Hematopoietic multipotent progenitor cell treated with erythropoietin and hydrocortisone succinate and interleukin-3 and kit ligand, for 8 days (in vitro differentiated cells): ENCODE results near the gene APOA5.
"Not testable (repeated sequence)": the region's sequence is repeated elsewhere in the genome, so short reads cannot be mapped to it uniquely, and the experiment has no call there.

Experiments
- DNase-seq: peaks from one replicate; pipeline ENCODE4 v3.0.0-alpha.2; 2015

Gene APOA5, protein sequence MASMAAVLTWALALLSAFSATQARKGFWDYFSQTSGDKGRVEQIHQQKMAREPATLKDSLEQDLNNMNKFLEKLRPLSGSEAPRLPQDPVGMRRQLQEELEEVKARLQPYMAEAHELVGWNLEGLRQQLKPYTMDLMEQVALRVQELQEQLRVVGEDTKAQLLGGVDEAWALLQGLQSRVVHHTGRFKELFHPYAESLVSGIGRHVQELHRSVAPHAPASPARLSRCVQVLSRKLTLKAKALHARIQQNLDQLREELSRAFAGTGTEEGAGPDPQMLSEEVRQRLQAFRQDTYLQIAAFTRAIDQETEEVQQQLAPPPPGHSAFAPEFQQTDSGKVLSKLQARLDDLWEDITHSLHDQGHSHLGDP

DNA sequence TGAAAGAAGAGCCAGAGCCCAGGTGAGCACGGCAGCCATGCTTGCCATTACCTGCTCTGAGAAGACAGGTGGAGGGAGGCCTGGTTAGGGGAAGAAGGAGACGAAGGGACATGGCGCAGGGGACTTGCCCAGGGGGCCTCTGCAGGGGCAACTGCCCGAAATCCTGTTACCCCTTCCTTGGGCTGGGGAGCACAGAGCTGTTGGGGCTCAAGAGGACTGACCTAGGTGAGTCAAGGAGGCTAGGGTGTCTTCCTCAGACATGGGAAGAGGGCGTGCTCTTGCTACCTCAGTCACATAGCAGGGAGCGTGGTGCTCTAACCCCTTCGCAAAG, at the start of gene APOA5:
Gene APOA5 (minus strand): TSS at position 67 of the 331 bp plus-strand sequence. CDS start 19 bp downstream, at position 48.
- no peak for DNase-seq

DNA sequence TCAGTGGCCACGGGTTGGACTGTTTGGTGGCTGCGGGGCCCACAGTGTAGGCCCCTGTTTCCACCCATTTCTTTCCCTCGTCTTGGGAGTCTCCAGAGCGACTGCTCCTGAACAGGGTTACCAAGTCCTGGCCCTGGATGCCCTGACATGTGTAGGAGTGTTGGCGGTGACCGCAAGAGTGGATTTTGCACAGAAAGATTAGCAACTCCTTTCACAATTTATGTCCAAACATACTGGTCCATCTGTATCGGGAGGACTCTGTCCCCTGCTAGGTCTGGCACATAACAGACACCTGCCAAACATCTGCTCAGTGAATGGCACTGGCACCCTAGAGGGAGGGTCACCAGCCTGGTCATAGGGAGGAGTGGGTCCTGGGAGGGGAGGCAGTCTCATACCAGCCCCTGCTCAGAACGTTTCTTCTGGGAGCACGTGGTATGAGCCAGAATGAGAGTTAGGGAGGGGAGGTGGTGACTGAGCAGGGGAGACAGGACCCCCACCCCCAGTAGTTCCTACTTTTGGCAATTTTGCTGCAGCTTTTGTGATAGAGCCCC, 49.1 kb upstream of the APOA5 start:
- no peak for DNase-seq

DNA sequence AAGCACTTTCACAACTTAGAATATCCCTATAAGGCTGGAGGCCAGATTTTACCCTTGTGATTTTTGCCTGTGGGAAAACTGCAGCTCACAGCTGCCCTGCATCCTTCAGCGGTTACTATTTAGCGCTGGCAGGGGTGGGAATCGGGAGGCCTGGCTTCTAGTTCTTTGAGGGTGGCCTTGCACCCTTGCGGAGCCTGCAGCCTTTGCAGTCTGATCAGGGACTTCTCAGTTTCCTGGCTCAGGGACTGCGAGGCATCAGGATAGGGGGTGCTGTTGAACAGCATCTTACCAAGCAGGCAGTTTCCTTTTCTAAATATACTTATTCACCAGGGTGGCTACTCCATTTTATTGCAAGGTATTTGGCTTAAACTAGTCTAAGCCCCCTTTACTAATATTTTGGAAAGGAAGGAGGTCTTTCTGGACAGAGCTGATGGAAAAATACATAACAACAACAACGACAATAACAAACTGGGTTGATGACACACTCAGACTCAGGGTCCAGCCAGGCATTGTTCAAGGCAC, 48.6 kb upstream of the APOA5 start:
- no peak for DNase-seq

DNA sequence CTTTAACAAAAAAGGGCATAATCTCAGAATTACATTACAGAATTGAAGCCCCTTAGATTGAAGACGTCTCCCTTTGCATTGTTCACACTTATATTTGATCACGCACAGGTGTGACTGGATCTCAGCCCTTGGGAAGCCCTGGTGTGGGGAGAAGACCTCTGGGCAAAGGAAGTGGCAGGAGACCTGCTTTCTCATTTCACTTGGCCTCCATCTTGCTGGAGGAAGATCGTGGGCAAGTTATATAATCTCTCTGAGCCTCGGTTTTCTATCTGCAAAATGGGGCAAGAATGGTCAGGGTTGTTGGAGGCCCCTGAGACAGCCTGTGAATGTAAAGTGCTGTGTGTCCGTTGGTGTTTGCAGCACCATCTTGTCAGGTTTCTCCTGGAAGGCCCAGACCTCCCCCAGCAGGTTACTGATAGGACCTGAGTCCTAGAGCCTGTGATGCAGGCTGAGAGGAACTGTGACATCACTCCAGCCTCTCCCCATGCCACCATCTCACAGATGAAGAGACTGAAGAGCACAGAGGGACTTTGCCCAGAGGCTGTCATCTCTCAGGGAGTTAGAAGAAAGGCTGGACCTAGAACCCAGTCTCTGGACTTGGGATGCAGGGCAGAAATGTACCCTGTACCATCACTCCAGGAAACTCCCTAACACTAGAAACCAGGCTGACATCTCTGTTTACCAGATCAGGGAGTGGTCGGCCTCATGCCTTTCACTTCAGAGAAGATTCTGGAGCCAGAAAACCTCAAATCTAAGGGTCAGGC, 46.8 kb upstream of the APOA5 start:
- no peak for DNase-seq

DNA sequence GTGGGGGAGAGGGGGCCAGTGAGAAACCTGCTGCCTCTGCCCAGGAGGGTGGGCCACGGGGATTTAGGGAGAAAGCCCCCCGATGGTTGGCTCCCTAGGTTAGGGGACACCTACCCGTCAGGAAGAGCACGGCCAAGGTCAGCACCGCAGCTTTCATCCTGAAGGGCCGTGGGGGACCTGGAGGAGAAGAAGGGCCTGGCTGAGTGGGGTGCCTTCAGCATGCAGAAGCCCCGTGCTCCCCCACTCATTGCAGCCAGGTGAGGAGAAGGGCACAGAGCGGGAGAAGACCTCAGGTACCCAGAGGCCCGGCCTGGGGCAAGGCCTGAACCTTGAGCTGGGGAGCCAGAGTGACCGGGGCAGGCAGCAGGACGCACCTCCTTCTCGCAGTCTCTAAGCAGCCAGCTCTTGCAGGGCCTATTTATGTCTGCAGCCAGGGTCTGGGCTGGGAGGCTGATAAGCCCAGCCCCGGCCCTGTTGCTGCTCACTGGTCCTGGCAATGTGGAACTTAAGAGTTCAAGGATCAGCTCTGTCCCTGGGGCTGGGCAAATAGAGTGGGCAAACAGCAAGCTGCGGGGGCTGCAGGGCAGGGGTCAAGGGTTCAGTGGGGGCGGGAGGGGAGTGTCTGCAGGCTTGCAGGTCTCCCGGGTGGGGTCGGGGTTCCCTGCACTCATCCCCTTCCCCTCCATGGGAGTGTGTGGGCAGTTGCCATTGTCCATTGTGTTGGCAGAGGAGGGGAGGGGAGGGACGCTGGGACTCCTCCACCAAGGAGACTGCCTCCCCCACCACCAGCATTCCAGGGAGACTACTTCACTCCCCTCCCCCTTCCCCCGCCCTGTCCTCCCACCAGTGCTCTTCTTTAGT, 45.8 kb upstream of the APOA5 start, which contains the start of gene APOA1:
Gene APOA1 (minus strand): TSS at position 392 of the 861 bp plus-strand sequence. CDS start 235 bp downstream, at position 157.
- no peak for DNase-seq

DNA sequence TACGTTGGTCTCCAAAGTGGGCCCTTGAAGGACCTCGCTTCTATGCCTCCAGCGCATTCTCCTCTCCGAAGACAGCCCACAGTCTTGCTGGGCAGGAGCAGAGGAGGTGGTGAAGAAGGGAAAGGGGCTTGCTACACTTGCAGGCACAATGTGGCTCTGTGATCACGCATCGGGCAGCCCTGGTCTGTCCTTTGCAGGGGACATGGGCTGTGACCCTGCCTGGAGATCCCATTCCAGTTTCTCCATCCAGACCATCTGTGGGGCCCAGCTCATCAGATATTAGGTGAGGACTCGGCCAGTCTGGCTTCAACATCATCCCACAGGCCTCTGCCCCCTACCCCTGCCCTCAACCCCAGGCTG, 44.9 kb upstream of the APOA5 start:
- no peak for DNase-seq

DNA sequence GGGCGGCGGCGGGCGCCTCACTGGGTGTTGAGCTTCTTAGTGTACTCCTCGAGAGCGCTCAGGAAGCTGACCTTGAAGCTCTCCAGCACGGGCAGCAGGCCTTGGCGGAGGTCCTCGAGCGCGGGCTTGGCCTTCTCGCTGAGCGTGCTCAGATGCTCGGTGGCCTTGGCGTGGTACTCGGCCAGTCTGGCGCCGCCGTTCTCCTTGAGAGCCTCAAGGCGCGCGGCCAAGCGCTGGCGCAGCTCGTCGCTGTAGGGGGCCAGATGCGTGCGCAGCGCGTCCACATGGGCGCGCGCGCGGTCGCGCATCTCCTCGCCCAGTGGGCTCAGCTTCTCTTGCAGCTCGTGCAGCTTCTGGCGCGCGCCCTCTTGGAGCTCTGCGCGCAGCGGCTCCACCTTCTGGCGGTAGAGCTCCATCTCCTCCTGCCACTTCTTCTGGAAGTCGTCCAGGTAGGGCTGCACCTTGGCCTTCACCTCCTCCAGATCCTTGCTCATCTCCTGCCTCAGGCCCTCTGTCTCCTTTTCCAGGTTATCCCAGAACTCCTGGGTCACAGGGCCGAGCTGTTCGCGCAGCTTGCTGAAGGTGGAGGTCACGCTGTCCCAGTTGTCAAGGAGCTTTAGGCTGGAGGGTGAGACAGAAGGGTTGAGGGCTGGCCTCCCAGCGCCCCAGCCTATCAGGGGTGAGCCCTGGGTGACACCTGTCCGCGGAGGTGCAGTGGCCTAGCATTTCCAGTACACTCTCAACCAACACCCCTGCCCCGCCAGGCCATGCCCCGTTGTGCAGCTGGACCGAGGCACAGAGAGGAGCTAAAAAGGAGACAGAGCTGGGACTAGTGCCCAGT, 44.3 kb upstream of the APOA5 start:
- peak; percentile 90 for DNase-seq

DNA sequence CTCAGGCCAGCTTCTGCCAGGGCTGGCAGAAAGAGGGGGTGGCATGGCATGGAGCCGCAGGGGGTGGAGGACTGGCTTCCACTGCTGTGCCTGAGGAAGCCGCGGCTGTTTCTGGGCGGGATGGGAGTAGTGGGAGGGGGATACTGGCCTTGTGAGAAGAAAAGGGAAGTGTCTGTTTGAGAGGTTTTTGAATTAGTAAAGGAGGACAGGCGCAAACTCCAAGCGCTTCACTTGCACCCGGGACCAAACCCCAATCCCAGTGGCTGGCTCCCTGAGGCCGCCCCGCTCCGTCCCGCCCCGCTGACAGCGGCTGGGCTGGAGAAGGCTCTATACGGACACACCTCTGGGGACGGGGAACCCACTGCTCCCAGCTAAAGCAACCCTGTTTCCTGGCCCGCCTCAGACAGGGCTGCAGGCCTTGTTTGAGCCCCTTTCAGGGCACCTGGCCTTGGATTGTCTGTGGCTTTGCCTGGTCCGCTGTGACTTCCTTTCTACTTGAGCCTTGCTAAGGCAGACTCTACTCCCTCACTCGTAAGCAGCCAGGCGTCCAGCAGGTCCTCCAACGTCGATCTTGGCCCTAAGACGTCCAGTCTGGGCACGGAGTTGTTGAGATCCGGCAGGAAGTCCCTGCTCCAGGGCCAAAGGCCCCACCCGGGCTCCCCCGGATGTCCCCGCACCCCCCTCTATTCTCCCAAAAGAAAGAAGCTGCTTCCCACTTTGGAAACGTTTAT, 43.5 kb upstream of the APOA5 start:
- peak; percentile 19 for DNase-seq

DNA sequence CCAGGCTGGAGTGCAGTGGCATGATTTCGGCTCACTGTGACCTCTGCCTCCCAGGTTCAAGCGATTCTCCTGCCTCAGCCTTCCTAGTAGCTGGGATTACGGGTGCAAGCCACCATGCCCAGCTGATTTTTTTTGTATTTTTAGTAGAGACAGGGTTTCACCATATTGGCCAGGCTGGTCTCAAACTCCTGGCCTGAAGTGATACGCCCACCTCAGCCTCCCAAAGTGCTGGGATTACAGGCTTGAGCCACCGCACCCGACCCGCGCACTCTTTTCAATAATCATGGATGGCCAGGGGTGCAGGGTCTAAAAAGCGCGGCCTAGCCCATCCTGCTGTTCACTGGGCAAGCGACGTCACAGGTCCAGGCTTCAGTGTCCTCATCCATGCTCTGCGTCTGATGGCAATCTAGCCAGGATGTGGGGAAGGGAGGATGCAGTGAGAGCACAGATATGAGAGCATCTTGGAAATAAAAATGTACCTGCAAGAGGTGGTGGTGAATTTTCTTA, 42.9 kb upstream of the APOA5 start:
- DNase-seq: not testable (repeated sequence)

DNA sequence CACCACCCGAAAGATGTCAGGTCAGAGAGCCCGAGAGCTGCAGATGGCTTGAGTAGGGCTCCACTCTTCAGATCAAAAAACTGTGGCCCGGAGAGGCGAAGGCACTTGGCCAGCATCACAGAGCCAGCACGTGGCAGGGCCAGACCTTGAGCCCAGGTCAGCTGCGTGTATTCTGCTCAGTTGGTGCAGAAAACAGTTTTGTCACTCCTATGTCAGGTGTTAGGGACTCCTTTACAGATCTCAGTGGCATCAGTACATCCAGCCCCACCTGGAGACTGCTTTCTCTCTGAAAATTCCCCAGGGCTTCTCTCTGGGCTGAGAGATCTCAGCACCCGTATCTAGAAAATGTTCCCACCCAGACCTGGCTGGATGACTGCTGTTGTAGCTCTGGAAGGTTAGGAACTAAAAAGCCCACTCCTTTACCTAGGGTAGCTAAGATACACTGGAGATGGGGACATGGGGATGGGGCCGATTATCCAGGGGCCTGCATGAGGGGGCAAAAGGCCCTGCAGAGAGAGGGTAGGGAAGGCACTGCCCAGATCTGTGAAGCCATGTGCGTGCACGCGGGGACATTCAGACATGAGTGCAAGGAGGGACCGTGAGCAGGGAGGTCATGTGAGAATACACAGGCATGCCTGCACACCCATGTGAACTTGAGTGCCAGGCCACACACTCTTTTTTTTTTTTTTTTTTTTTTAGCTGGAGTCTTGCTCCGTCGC, 42.3 kb upstream of the APOA5 start:
- DNase-seq: no peak

DNA sequence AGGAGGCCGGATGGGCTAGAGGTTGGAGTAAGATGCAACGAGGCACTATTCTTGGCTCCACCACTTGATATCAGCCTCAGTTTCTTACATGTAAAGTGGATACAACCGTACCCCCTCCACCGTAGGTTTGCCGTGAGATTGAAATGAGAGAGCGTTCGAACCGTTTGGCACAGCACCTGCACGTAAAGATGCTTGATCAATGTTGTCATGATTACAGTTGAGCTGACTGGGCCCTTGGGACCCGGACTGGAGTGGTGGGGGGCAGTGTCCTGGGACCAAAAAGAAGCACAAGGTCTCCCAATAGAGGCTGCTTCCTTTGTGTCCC, 41.8 kb upstream of the APOA5 start:
- DNase-seq: no peak

DNA sequence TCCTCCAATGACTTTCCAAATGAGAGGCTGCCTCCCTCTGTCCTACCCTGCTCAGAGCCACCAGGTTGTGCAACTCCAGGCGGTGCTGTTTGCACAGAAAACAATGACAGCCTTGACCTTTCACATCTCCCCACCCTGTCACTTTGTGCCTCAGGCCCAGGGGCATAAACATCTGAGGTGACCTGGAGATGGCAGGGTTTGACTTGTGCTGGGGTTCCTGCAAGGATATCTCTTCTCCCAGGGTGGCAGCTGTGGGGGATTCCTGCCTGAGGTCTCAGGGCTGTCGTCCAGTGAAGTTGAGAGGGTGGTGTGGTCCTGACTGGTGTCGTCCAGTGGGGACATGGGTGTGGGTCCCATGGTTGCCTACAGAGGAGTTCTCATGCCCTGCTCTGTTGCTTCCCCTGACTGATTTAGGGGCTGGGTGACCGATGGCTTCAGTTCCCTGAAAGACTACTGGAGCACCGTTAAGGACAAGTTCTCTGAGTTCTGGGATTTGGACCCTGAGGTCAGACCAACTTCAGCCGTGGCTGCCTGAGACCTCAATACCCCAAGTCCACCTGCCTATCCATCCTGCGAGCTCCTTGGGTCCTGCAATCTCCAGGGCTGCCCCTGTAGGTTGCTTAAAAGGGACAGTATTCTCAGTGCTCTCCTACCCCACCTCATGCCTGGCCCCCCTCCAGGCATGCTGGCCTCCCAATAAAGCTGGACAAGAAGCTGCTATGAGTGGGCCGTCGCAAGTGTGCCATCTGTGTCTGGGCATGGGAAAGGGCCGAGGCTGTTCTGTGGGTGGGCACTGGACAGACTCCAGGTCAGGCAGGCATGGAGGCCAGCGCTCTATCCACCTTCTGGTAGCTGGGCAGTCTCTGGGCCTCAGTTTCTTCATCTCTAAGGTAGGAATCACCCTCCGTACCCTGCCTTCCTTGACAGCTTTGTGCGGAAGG, 40.9 kb upstream of the APOA5 start:
- no peak for DNase-seq

DNA sequence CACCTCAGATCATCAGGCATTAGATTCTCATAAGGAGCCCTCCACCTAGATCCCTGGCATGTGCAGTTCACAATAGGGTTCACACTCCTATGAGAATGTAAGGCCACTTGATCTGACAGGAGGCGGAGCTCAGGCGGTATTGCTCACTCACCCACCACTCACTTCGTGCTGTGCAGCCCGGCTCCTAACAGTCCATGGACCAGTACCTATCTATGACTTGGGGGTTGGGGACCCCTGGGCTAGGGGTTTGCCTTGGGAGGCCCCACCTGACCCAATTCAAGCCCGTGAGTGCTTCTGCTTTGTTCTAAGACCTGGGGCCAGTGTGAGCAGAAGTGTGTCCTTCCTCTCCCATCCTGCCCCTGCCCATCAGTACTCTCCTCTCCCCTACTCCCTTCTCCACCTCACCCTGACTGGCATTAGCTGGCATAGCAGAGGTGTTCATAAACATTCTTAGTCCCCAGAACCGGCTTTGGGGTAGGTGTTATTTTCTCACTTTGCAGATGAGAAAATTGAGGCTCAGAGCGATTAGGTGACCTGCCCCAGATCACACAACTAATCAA, 40.2 kb upstream of the APOA5 start:
- no peak for DNase-seq

DNA sequence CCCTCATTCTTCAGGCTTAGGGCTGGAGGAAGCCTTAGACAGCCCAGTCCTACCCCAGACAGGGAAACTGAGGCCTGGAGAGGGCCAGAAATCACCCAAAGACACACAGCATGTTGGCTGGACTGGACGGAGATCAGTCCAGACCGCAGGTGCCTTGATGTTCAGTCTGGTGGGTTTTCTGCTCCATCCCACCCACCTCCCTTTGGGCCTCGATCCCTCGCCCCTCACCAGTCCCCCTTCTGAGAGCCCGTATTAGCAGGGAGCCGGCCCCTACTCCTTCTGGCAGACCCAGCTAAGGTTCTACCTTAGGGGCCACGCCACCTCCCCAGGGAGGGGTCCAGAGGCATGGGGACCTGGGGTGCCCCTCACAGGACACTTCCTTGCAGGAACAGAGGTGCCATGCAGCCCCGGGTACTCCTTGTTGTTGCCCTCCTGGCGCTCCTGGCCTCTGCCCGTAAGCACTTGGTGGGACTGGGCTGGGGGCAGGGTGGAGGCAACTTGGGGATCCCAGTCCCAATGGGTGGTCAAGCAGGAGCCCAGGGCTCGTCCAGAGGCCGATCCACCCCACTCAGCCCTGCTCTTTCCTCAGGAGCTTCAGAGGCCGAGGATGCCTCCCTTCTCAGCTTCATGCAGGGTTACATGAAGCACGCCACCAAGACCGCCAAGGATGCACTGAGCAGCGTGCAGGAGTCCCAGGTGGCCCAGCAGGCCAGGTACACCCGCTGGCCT, 38.7 kb upstream of the APOA5 start:
- DNase-seq: no peak

DNA sequence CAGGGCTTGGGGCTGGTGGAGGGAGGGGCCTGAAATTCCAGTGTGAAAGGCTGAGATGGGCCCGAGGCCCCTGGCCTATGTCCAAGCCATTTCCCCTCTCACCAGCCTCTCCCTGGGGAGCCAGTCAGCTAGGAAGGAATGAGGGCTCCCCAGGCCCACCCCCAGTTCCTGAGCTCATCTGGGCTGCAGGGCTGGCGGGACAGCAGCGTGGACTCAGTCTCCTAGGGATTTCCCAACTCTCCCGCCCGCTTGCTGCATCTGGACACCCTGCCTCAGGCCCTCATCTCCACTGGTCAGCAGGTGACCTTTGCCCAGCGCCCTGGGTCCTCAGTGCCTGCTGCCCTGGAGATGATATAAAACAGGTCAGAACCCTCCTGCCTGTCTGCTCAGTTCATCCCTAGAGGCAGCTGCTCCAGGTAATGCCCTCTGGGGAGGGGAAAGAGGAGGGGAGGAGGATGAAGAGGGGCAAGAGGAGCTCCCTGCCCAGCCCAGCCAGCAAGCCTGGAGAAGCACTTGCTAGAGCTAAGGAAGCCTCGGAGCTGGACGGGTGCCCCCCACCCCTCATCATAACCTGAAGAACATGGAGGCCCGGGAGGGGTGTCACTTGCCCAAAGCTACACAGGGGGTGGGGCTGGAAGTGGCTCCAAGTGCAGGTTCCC, 38.0 kb upstream of the APOA5 start, which contains the start of gene APOC3:
Gene APOC3 (plus strand): TSS at position 383 of the 659 bp plus-strand sequence. CDS start 676 bp downstream, outside the sequence.
- DNase-seq: no peak

DNA sequence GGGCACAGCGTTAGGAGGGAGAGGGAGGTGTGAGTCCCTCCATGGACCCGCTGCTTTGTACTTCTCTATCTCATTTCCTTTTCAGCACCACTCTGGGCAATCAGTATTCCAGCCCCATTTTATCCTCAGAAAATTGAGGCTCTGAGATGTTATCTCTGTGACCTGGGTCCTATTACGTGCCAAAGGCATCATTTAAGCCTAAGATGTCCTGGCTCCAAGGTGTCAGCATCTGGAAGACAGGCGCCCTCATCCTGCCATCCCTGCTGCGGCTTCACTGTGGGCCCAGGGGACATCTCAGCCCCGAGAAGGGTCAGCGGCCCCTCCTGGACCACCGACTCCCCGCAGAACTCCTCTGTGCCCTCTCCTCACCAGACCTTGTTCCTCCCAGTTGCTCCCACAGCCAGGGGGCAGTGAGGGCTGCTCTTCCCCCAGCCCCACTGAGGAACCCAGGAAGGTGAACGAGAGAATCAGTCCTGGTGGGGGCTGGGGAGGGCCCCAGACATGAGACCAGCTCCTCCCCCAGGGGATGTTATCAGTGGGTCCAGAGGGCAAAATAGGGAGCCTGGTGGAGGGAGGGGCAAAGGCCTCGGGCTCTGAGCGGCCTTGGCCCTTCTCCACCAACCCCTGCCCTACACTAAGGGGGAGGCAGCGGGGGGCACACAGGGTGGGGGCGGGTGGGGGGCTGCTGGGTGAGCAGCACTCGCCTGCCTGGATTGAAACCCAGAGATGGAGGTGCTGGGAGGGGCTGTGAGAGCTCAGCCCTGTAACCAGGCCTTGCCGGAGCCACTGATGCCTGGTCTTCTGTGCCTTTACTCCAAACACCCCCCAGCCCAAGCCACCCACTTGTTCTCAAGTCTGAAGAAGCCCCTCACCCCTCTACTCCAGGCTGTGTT, 37.2 kb upstream of the APOA5 start:
- peak; percentile 24 for DNase-seq
